Dermis blood vessel endothelial cell (primary cell): ENCODE data around the gene CDC6. TPM values are rescaled to one million over a fixed set of nuclear protein-coding genes. Genes with fewer than 3 reads are reported as not detected.

Source experiments
- DNase-seq: peaks from one replicate; pipeline ENCODE4 v3.0.0; 2010
- total RNA-seq: library from RNA; depleted of rRNA; stranded (reverse); fragments of >200 nt; gene quantifications from 2 replicates; pipeline ENCODE4 v1.2.3, GENCODE V29; 2014

CDC6 gene
- total RNA-seq, 1 donor from 2014 or later: 16.8 TPM

DNA sequence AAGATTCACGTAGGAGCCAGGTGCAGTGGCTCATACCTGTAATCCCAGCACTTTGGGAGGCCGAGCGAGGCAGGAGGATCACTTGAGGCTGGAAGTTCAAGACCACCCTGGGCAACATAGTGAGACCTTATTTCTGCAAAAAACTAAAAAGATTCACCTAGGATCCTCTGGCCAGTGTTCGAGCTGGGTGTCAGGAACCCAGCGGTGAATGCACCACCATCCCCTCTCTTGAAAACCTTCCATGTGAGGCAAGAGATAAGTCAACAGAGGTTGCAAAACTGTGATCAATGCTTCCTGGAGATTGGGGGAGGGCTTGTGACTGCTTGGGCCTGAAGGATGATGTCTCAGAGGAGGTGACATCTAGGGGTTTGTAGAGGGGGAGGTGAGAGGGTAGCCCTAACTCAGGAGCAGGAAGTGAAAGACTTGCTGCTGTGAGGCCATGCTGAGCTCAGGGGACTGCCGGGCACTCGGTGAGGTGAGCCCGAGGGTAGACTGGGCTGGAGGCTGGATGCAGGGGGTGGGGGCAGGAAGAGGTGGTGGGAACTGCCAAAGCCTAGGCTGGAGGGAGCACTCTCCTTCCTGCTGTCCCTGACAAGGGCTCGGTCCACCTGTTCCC, 65.2 kb downstream of the CDC6 start:
- DNase-seq: no peak

Other genes with a start within 250 kb of the CDC6 start
- gene MED24, start 233.5 kb upstream of the CDC6 start, total RNA-seq: 52.2 and 77.4 TPM in 2 replicates
- 32.5 and 58.2 TPM in 2 replicates for gene THRA, start 224.9 kb upstream of the CDC6 start, total RNA-seq
- gene NR1D1, start 187.3 kb upstream of the CDC6 start, total RNA-seq: 1.7 and 2.3 TPM in 2 replicates
- 50.2 and 54.1 TPM in 2 replicates for gene MSL1, start 165.9 kb upstream of the CDC6 start, total RNA-seq
- gene CASC3, start 147.3 kb upstream of the CDC6 start, total RNA-seq: 26.4 and 31.6 TPM in 2 replicates
- gene RAPGEFL1, start 110.4 kb upstream of the CDC6 start, total RNA-seq: 1.4 and 1.9 TPM in 2 replicates
- 8.5 and 15.5 TPM in 2 replicates for gene WIPF2, start 68.6 kb upstream of the CDC6 start, total RNA-seq
- 9.7 and 13.6 TPM in 2 replicates for gene RARA, start 21.3 kb downstream of the CDC6 start, total RNA-seq
- 3.7 and 4.3 TPM in 2 replicates for gene GJD3, start 76.9 kb downstream of the CDC6 start, total RNA-seq
- 39.3 and 152 TPM in 2 replicates for gene TOP2A, start 130.0 kb downstream of the CDC6 start, total RNA-seq
- gene IGFBP4, start 155.6 kb downstream of the CDC6 start, total RNA-seq: 375 and 706 TPM in 2 replicates
- gene TNS4, start 213.7 kb downstream of the CDC6 start, total RNA-seq: not detected in 2 replicates